K562 (cell line): Measurements from ENCODE around the gene SYNPR.

ENCODE experiments used
- CEBPZ ChIP-seq: fragments of 150-350 bp; IDR thresholded peaks from 2 replicates; pipeline ENCODE4 v1.6.1; 2014; ENCODE audit warnings: low read depth, mild to moderate bottlenecking, low read length, borderline replicate concordance
- CREB1 ChIP-seq, 2 experiments: sonication (generic) in 1 of 2; formaldehyde crosslinking in 1 of 2; IDR thresholded peaks; 2 replicates each; pipeline versions ENCODE4 v1.6.1 to v1.8.0; 2012 to 2022; ENCODE audit warnings: inconsistent platforms in 1 of 2, mild to moderate bottlenecking in 1 of 2, missing genetic modification reagents in 1 of 2, moderate library complexity in 1 of 2
- EGR1 ChIP-seq: fragments of 450-650 bp; conservative IDR thresholded peaks from 2 replicates; pipeline ENCODE4 v1.6.1; 2017; ENCODE audit warnings: mild to moderate bottlenecking
- FOXP4 ChIP-seq: sonication (generic); formaldehyde crosslinking; IDR thresholded peaks from 2 replicates; pipeline ENCODE4 v1.8.0; 2022; ENCODE audit warnings: mild to moderate bottlenecking, missing genetic modification reagents, borderline replicate concordance
- JUND ChIP-seq, 2 experiments: IDR thresholded peaks; 2 replicates in 1 of 2; 3 replicates in 1 of 2; pipeline ENCODE4 v1.6.1; 2011; ENCODE audit warnings: borderline replicate concordance in 2 of 2, low read depth in 2 of 2, low read length in 2 of 2, improper control_type of control experiment in 1 of 2, missing biosample characterization in 1 of 2, missing genetic modification characterization in 1 of 2, missing genetic modification reagents in 1 of 2
- MAFK ChIP-seq: IDR thresholded peaks from 2 replicates; pipeline ENCODE4 v1.6.1; 2011; ENCODE audit warnings: low read length, improper control_type of control experiment
- PCBP2 ChIP-seq: fragments of 200-400 bp; formaldehyde crosslinking; IDR thresholded peaks from 2 replicates; pipeline ENCODE4 v1.6.1; 2018; ENCODE audit warnings: low read length, low read depth, mild to moderate bottlenecking, moderate library complexity; ENCODE audit not compliant: poor library complexity, severe bottlenecking
- POLR2A ChIP-seq: fragments of 450-650 bp; conservative IDR thresholded peaks from 2 replicates; pipeline ENCODE4 v1.6.1; 2016
- POLR3A ChIP-seq: IDR thresholded peaks from 2 replicates; pipeline ENCODE4 v1.6.1; 2011; ENCODE audit warnings: borderline replicate concordance, mild to moderate bottlenecking, moderate library complexity; ENCODE audit not compliant: insufficient read length, insufficient read depth; ENCODE audit errors: extremely low read depth
- SMAD1 ChIP-seq: fragments of 150-350 bp; IDR thresholded peaks from 2 replicates; pipeline ENCODE4 v1.6.1; 2014; ENCODE audit warnings: low read length, low read depth; ENCODE audit not compliant: partially characterized antibody
- ZNF318 ChIP-seq, 2 experiments: fragments of 450-650 bp; IDR thresholded peaks; 2 replicates each; pipeline ENCODE4 v1.6.1; 2016; ENCODE audit warnings: mild to moderate bottlenecking in 2 of 2, borderline replicate concordance in 1 of 2, low read depth in 1 of 2, moderate library complexity in 1 of 2
- ZNF41 ChIP-seq: fragments of 250-450 bp; sonication (Bioruptor Pico); conservative IDR thresholded peaks from 2 replicates; pipeline ENCODE4 v1.4.0; 2020; ENCODE audit warnings: mild to moderate bottlenecking
- ZNF778 ChIP-seq: fragments of 450-650 bp; formaldehyde crosslinking; IDR thresholded peaks from 2 replicates; pipeline ENCODE4 v1.4.0; 2020; ENCODE audit warnings: mild to moderate bottlenecking, moderate library complexity

- TF ChIP-seq MAFK (no peak), FOXP4 (CRISPR knock-in tag) (no peak), EGR1 (no peak), ZNF41 (CRISPR knock-in tag) (no peak), CEBPZ (no peak), JUND (IDR thresholded peaks at IDR 0.05; ENCODE audit: borderline replicate concordance, low read depth, low read length) (no peak), JUND (tag; IDR thresholded peaks at IDR 0.05; ENCODE audit: borderline replicate concordance, low read depth, low read length) (no peak), PCBP2 (no peak), CREB1 (IDR thresholded peaks at IDR 0.05) (no peak), CREB1 (CRISPR knock-in tag; IDR thresholded peaks at IDR 0.05) (no peak), ZNF778 (no peak), ZNF318 (IDR thresholded peaks at IDR 0.05; ENCODE audit: borderline replicate concordance in 1 of 2, low read depth in 1 of 2) (no peak), POLR2A (no peak), POLR3A (no peak), SMAD1 (no peak)
Observed at GRCh38 chr3:63479661-63480035, 201.5 kb downstream of the SYNPR start.
